Activated CD8-positive, alpha-beta memory T cell treated with anti-CD3 and anti-CD28 coated beads, Interleukin-2, amount 50 U/mL, for 48 hours (primary cell): ENCODE measurements around the gene CPEB4.

Experiments
- DNase-seq: peaks from one replicate; pipeline ENCODE4 v3.0.0-alpha.2; 2020

The CPEB4 gene

GRCh38 chr5:173916233-173916632 lies 28.1 kb downstream of the CPEB4 start:
- DNase-seq, result no peak

- peak; percentile 66 for DNase-seq
Measured at GRCh38 chr5:173917788-173918786, 29.9 kb downstream of the CPEB4 start.

- DNase-seq, result no peak
Measured at GRCh38 chr5:173919443-173919842, 31.3 kb downstream of the CPEB4 start.

- no peak for DNase-seq
Measured at GRCh38 chr5:173920024-173920753, 32.0 kb downstream of the CPEB4 start.

- no peak for DNase-seq
Measured at GRCh38 chr5:173920866-173921555, 32.9 kb downstream of the CPEB4 start.

GRCh38 chr5:173922527-173922926 lies 34.4 kb downstream of the CPEB4 start:
- no peak for DNase-seq

GRCh38 chr5:173923218-173924095 lies 35.3 kb downstream of the CPEB4 start:
- no peak for DNase-seq

GRCh38 chr5:173924899-173925298 lies 36.8 kb downstream of the CPEB4 start:
- DNase-seq, result no peak

- no peak for DNase-seq
Measured at GRCh38 chr5:173925449-173926071, 37.4 kb downstream of the CPEB4 start.

- DNase-seq, result no peak
Measured at GRCh38 chr5:173926359-173926758, 38.2 kb downstream of the CPEB4 start.

GRCh38 chr5:173928871-173929574 lies 40.9 kb downstream of the CPEB4 start:
- DNase-seq, result no peak

GRCh38 chr5:173932695-173933139 lies 44.6 kb downstream of the CPEB4 start:
- no peak for DNase-seq

- no peak for DNase-seq
Measured at GRCh38 chr5:173933901-173934300, 45.8 kb downstream of the CPEB4 start.

GRCh38 chr5:173935396-173935795 lies 47.2 kb downstream of the CPEB4 start:
- DNase-seq, result no peak

- no peak for DNase-seq
Measured at GRCh38 chr5:173940269-173940668, 52.1 kb downstream of the CPEB4 start.

- no peak for DNase-seq
Measured at GRCh38 chr5:173941102-173941501, 53.0 kb downstream of the CPEB4 start.

GRCh38 chr5:173941758-173942401 lies 53.7 kb downstream of the CPEB4 start:
- no peak for DNase-seq

GRCh38 chr5:173944511-173944910 lies 56.4 kb downstream of the CPEB4 start:
- DNase-seq, result no peak

- DNase-seq, result no peak
Measured at GRCh38 chr5:173945160-173945559, 57.0 kb downstream of the CPEB4 start.

- no peak for DNase-seq
Measured at GRCh38 chr5:173946323-173946722, 58.2 kb downstream of the CPEB4 start.
